NCI-H2196 (cell line): Measurements from ENCODE around the gene CSRP2.

Experiments
- DNase-seq: peaks from one replicate; lab custom pipeline; 2025; ENCODE audit not compliant: unreplicated experiment; lab: John Stamatoyannopoulos, UW

CSRP2 gene

GRCh38 chr12:76864791-76865400 lies 13.9 kb downstream of the CSRP2 start:
- DNase-seq, result no peak

- no peak for DNase-seq
These were observed 15.0 kb downstream of the CSRP2 start for GRCh38 chr12:76863837-76864236.

DNA sequence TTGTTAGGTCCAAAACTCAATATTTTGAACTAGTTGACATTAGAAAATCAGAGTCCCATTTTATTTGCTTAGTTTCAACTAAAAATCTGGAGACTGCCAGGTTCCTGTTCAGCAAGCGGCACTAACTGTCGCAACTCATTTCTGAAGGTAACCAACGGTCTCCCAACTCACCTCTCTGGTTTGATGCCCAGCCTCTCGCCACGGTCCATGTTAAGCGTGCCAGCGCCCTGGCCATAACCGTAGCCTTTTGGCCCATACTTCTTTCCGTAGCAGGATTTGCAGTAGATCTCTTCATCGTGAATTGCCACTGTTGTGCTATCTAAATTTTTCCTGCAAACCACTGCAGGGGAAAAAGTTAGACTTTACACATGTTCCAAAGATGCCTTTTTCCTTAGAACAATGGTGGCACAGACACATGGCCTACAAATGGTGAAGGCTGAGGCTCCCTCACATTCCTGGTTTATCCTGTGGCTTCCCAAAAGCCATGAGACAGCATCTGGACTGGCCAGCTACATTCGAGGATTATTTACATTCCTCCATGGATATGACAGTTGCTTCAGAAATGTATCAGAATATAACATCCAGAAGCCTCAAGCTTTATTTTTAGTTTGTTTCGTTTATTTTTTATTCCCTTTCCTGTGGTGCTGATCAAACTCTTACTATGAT lies 15.7 kb downstream of the CSRP2 start:
- no peak for DNase-seq

DNA sequence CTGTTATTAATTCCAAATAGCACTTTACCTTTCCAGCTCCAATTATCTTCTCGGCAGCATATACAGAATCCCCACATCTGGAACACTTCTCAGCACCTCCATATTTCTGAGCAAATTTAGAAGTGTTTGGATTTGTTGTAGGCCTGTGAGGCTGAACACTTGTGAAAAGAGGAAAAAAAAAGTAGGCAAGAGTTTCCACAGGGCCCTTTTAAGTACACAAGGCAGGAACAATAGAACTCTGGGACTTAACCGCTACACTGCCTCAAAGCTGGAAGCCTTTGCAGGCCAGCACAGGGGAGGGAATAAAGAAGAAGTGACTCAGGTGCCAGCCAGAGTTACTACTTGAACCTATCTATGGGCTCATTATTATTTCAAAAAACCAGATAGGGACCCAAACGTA lies 18.6 kb downstream of the CSRP2 start:
- no peak for DNase-seq

DNA sequence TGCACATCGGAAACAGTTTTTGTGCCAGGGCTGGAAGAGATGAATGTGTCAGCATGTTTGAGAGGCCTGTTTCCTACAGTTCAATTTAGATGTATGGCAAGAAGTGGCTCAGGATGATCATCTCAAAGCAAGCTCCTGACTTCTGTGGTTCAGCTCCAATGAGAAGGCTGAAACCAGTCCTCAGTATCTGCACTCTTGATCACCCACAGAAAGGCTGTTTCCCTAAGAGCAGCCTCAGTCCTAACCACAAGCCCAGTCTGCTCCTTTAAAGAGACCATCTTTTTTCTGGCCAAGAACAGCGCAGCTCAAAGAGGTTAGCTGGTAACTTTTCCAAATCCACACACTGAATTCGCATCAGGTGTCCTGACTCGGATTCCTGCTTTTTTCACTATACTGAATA lies 19.2 kb downstream of the CSRP2 start:
- no peak for DNase-seq

DNA sequence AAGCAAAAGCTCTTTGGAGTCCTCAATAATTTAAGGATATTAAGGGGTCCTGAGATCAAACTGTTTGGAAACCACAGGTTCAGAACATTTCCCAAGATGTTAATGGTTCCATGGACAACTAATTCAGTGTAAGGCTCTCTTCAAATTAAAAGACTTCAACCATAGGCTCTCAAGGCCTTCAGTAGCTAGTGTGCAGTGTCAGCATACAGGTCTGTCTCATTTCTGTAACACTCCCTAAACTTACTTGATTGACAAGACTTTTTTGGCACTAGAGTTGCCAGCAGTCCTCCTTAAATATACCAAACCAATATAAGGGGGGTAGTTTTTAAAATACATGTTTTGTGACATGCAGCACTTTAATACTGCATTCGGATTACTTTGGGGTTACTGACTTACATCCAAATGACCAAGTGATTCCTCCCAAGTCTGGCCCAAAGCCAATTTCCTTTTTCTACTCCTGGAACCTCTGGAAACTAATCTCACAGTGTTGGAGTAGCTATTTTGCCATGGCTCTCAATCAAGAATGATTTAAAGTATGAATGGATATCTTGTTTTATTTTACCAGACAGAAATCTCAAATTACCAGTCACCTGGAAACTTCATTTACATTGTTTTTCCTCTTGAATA lies 22.7 kb downstream of the CSRP2 start:
- DNase-seq, result no peak

DNA sequence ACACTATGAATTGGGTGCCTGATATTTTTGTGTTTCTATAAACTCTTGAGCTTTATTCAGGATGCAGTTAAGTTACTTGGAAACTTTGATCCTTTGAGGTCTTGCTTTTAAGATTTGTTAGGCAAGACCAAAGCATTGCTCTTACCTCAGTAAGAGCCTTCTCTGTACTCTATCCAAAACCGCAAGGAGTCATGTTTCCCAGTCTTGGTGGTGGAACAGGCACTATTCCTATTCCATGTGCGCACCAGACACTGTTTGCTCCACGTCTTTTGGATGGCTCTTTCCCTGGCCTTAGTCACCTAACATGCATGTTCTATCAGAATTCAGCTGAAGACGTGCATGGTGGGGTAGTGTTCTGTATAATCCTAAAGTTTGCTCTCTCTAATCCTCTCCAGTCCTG lies 23.5 kb downstream of the CSRP2 start:
- no peak for DNase-seq

DNA sequence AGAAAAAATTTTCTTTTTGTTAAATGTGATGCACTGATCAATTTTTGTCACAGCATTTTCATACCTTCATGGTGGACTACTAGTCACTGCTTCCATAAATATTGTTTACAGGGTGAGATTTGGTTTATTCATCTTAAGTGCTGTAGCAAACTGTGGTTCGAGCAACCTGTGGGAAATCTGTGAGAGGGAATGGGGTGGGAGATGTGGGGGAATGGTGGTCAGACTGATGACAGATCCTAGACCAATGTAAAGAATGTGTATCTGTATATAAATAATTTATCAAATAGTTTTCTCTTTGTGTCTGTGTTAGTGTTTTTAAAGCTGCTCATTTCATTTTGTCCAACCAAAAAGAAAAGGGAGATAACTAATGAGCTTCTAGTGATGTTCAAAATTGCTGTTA lies 26.7 kb downstream of the CSRP2 start:
- DNase-seq, result no peak

- DNase-seq, result no peak
These were observed 30.7 kb downstream of the CSRP2 start for GRCh38 chr12:76848132-76848531.

DNA sequence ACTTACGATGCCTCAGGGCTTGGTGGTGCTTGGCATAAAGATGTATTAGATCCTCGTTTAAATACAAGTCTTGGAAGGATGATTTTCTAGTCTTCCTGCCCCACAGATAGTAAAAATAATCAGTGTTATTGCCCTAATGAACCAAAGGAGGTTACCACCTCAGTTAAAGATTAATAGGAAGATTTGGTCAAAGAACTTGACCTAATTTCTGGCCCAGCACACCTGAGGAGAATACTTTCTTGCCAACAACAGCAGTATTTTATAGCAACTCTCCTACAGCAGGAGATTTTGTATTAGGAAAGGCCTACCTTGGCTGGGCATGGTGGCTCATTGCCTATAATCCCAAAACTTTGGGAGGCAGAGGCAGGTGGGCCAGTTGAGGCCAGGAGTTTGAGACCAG lies 31.6 kb downstream of the CSRP2 start:
- no peak for DNase-seq

GRCh38 chr12:76836633-76837032 lies 42.2 kb downstream of the CSRP2 start:
- DNase-seq, result no peak

GRCh38 chr12:76830436-76830835 lies 48.4 kb downstream of the CSRP2 start:
- no peak for DNase-seq

- peak; percentile 11 for DNase-seq
These were observed 57.8 kb downstream of the CSRP2 start for GRCh38 chr12:76820888-76821482.

- DNase-seq, result no peak
These were observed 64.8 kb downstream of the CSRP2 start for GRCh38 chr12:76813972-76814371.

DNA sequence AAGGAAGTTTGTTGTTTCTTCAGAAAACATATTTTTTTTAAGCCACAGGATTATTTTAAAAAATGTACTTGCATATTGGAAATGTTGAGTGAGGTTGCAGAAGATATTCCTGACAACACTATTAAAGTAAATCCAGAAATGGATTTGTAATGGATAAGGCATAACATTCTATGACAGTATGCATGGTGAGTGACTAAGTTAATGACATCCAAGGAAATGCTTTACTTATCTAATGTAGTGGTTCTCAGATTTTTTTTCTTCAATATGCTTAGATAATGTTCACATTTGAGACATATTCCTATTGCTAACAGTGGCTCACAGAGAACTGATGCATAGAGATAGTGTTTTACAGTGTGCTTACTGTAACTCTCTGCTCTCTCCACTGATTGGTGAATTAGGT lies 65.6 kb downstream of the CSRP2 start:
- DNase-seq, result no peak

DNA sequence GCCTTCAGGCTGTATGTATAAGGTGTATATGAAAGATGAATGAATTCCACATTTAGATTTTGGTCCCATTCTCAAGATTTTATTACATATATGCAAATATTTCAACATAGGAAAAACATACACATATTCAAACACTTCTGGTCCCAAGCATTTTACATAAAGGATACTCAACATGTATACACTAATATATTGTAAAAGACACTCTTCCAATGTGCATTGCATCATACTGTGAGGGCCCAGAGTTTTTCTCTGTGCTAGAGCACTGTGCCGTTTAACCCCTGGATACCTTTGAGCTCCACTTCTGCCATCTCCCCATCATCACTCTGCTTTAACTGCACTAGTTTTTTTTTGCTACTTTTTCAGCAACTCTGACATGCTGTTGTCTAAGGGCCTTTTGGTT lies 66.8 kb downstream of the CSRP2 start:
- DNase-seq, result no peak

DNA sequence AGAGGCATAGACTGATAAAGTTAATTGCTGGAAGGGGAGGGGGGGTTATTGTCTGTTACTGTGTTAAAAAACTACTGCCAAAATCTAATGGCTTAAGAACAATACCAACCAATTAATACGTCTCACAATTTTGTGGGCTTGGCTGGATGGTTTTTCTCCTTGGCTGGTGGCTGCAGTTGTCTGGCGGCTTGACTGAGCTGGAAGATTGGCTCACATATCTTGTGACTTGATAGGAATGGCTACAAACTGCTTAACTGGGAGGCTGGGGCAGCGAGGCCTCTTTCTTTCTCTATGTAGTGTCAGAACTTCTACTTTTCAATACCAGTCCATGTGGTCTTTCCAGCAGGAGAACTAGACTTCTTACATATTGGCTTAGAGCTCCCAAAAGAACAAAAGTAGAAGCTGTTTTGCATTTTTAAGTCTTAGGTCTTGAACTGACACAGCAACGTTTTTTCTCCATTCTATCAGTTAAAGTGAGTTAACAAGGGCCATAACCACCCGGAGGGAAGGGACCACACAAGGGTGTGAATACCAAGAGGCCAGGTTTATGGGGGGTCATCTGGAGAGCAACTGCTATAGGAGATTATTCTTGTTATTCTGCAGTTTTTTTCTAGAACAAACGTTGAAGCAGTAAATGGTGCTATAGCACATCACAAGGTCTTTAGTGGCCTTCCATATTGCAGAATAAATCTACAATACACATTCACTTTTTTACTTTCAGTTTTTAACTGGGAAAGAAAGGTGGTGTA lies 68.0 kb downstream of the CSRP2 start:
- DNase-seq, result no peak
